ENCODE data around the gene PHF21A.

PHF21A gene

GRCh38 chr11:45945397-45945999, 175.8 kb downstream of the PHF21A start:
- H3K36me3 ChIP-seq (ENCODE audit: control insufficient read depth, insufficient read depth, low read length) = no peaks in the 10 kb centered on the region
- H3K9me3 ChIP-seq (ENCODE audit: control insufficient read depth, low read length) = no peaks in the 10 kb centered on the region
- no peaks in the 10 kb centered on the region for H3K4me1 ChIP-seq
- H3K4me2 ChIP-seq (ENCODE audit: low read length) = no peak overlapping the region
- H3K4me3 ChIP-seq (ENCODE audit: low read depth, low read length) = no peak overlapping the region
- no peaks in the 10 kb centered on the region for H3K79me2 ChIP-seq
- H2AFZ ChIP-seq = no peak overlapping the region
- H3K27ac ChIP-seq = no peak overlapping the region
- no peak overlapping the region for H3K9ac ChIP-seq
- no peak for TF ChIP-seq CTCF (IDR thresholded peaks at IDR 0.05)
- no peaks in the 10 kb centered on the region for H3K27me3 ChIP-seq (ENCODE audit: control insufficient read depth, insufficient read depth, low read length)

GRCh38 chr11:45942381-45942780, 178.9 kb downstream of the PHF21A start:
- H3K4me3 ChIP-seq (ENCODE audit: low read depth, low read length) = no peak overlapping the region
- H3K27ac ChIP-seq = no peak overlapping the region
- no peaks in the 10 kb centered on the region for H3K9me3 ChIP-seq (ENCODE audit: control insufficient read depth, low read length)
- no peaks in the 10 kb centered on the region for H3K27me3 ChIP-seq (ENCODE audit: control insufficient read depth, insufficient read depth, low read length)
- no peaks in the 10 kb centered on the region for H3K4me1 ChIP-seq
- no peak for TF ChIP-seq CTCF (IDR thresholded peaks at IDR 0.05)
- no peaks in the 10 kb centered on the region for H3K79me2 ChIP-seq
- H3K9ac ChIP-seq = no peak overlapping the region
- H3K36me3 ChIP-seq (ENCODE audit: control insufficient read depth, insufficient read depth, low read length) = no peaks in the 10 kb centered on the region
- no peak overlapping the region for H2AFZ ChIP-seq
- no peak overlapping the region for H3K4me2 ChIP-seq (ENCODE audit: low read length)

DNA sequence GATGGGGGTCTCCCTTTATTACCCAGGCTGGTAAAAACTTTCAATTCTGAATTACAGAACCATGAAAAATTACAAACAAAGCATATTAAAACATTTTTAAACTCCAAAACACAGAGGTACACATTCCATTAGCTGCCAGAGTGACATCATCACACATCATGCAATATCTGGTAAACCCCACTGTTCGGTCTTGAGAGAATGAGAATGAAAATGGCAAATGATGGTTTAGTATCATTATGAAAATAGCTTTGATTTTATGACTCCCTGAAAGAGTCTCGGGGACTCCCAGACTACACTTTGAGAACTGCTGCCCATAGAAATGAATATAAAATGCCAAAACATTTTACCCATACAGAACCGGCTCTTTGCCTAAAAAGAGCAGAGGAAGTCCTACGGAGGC, 180.0 kb downstream of the PHF21A start:
- Histone ChIP-seq H2AFZ (no peak overlapping the region), H3K79me2 (no peaks in the 10 kb centered on the region), H3K4me2 (ENCODE audit: low read length) (no peak overlapping the region), H3K27me3 (ENCODE audit: control insufficient read depth, insufficient read depth, low read length) (no peaks in the 10 kb centered on the region), H3K36me3 (ENCODE audit: control insufficient read depth, insufficient read depth, low read length) (no peaks in the 10 kb centered on the region), H3K4me3 (ENCODE audit: low read depth, low read length) (no peak overlapping the region), H3K4me1 (no peaks in the 10 kb centered on the region), H3K9ac (no peak overlapping the region), H3K27ac (no peak overlapping the region), H3K9me3 (ENCODE audit: control insufficient read depth, low read length) (no peaks in the 10 kb centered on the region)
- TF ChIP-seq CTCF (IDR thresholded peaks at IDR 0.05) = no peak

GRCh38 chr11:45939836-45940235, 181.4 kb downstream of the PHF21A start:
- no peak overlapping the region for H3K4me3 ChIP-seq (ENCODE audit: low read depth, low read length)
- no peak overlapping the region for H2AFZ ChIP-seq
- H3K9ac ChIP-seq = no peak overlapping the region
- H3K4me1 ChIP-seq = peaks cover 2% of the 10 kb centered on the region
- no peaks in the 10 kb centered on the region for H3K27me3 ChIP-seq (ENCODE audit: control insufficient read depth, insufficient read depth, low read length)
- H3K79me2 ChIP-seq = no peaks in the 10 kb centered on the region
- TF ChIP-seq CTCF (IDR thresholded peaks at IDR 0.05) = no peak
- H3K9me3 ChIP-seq (ENCODE audit: control insufficient read depth, low read length) = no peaks in the 10 kb centered on the region
- H3K36me3 ChIP-seq (ENCODE audit: control insufficient read depth, insufficient read depth, low read length) = no peaks in the 10 kb centered on the region
- H3K4me2 ChIP-seq (ENCODE audit: low read length) = no peak overlapping the region
- H3K27ac ChIP-seq = no peak overlapping the region

GRCh38 chr11:45937916-45938315, 183.3 kb downstream of the PHF21A start:
- Histone ChIP-seq H3K27ac (no peak overlapping the region), H3K27me3 (ENCODE audit: control insufficient read depth, insufficient read depth, low read length) (no peaks in the 10 kb centered on the region), H2AFZ (no peak overlapping the region), H3K4me3 (ENCODE audit: low read depth, low read length) (no peak overlapping the region), H3K9ac (no peak overlapping the region), H3K36me3 (ENCODE audit: control insufficient read depth, insufficient read depth, low read length) (no peaks in the 10 kb centered on the region), H3K79me2 (no peaks in the 10 kb centered on the region), H3K9me3 (ENCODE audit: control insufficient read depth, low read length) (no peaks in the 10 kb centered on the region), H3K4me1 (peaks cover 6% of the 10 kb centered on the region), H3K4me2 (ENCODE audit: low read length) (no peak overlapping the region)
- no peak for TF ChIP-seq CTCF (IDR thresholded peaks at IDR 0.05)
